HG03159 (cell line): ENCODE measurements around the gene STRN4.

Source experiments
- ATAC-seq: cut with Tn5 transposase; IDR thresholded peaks from one replicate; pipeline ENCODE4 v1.9.1; 2021; ENCODE audit warnings: mild to moderate bottlenecking, moderate library complexity; ENCODE audit not compliant: unreplicated experiment

The STRN4 gene

GRCh38 chr19:46674416-46675178 lies 71.7 kb downstream of the STRN4 start:
- ATAC-seq: no peak

GRCh38 chr19:46670813-46671212 lies 75.4 kb downstream of the STRN4 start:
- ATAC-seq: no peak
